Heart right ventricle (tissue), 16 donors: ENCODE data around the gene HRAS. TPM values are rescaled to one million over a fixed set of nuclear protein-coding genes. Genes with fewer than 3 reads are reported as not detected.

Experiments
- ATAC-seq, 8 donors: fragments of 200-7000 bp; cut with Tn5 transposase; one replicate each; pipeline ENCODE4 v1.9.1; 2020; ENCODE audit warnings: mild to moderate bottlenecking in 8 of 8, moderate library complexity in 8 of 8, moderate number of reproducible peaks in 1 of 8
- DNase-seq, 2 donors: peaks; one replicate each; pipeline ENCODE4 v3.0.0-alpha.2; 2020
- H3K27ac ChIP-seq, 10 donors: fragments of 200-600 bp; sonication (generic) in 2 of 10; one replicate each; pipeline versions ENCODE4 v1.5.0 to v1.8.0; 2020 to 2022; ENCODE audit warnings: mild to moderate bottlenecking in 3 of 10
- H3K27me3 ChIP-seq, 7 donors: fragments of 200-600 bp; one replicate each; pipeline ENCODE4 v1.8.0; 2021 to 2022; ENCODE audit warnings: mild to moderate bottlenecking in 2 of 7
- H3K36me3 ChIP-seq, 9 donors: fragments of 200-600 bp; sonication (generic) in 1 of 9; one replicate each; pipeline versions ENCODE4 v1.5.0 to v1.8.0; 2020 to 2022; ENCODE audit warnings: mild to moderate bottlenecking in 2 of 9
- H3K4me1 ChIP-seq, 9 donors: fragments of 200-600 bp; sonication (generic) in 1 of 9; one replicate each; pipeline versions ENCODE4 v1.5.0 to v1.8.0; 2020 to 2022; ENCODE audit warnings: mild to moderate bottlenecking in 4 of 9
- H3K4me3 ChIP-seq, 10 donors: fragments of 200-600 bp; sonication (generic) in 2 of 10; one replicate each; pipeline versions ENCODE4 v1.5.0 to v1.8.0; 2020 to 2022; ENCODE audit warnings: mild to moderate bottlenecking in 7 of 10, moderate library complexity in 2 of 10
- H3K9me3 ChIP-seq, 11 donors: fragments of 200-600 bp in 10 of 11; sonication (generic) in 2 of 11; one replicate each; pipeline versions ENCODE4 v1.5.0 to v1.8.0; 2013 to 2022; ENCODE audit warnings: mild to moderate bottlenecking in 2 of 11, control low read depth in 1 of 11, moderate library complexity in 1 of 11
- WGBS, 2 donors: extraction: QIAGEN DNeasy Blood & Tissue Kit; methylation state at CpG; one replicate each; pipeline ENCODE4 v1.1.7; 2013; ENCODE audit warnings: inconsistent platforms in 1 of 2; 5-methylcytosine and 5-hydroxymethylcytosine counted together
- intact Hi-C, 10 donors: fragments of 100-400 bp; cut with DNase I; formaldehyde crosslinking; loops; one replicate each; pipeline versions ENCODE4 v1.11.1 to v1.14.2; 2022
- microRNA-seq, 2 donors: library from miRNA; unstranded; fragments of <30 nt; microRNA quantifications; one replicate each; pipeline ENCODE4 v1.2.0, GENCODE V29; 2021
- polyA plus RNA-seq, 2 donors: library from polyadenylated mRNA; stranded (reverse); fragments of 200-250 nt; gene quantifications; one replicate each; pipeline ENCODE4 v1.2.3, GENCODE V29; 2013
- total RNA-seq, 10 donors: library from RNA; stranded (reverse); fragmentation: NEBNext Ultra II Directional in 3 of 10; extraction: Animal tissue kit (Norgen Biotek cat#: 25700) in 3 of 10; gene quantifications; one replicate each; pipeline versions ENCODE4 v1.2.1 to v1.2.4, GENCODE V29; 2021 to 2023
- TF ChIP-seq, protein P1 (sequence below), 9 donors: fragments of 200-600 bp; sonication (generic) in 2 of 9; IDR thresholded peaks; one replicate each; pipeline versions ENCODE4 v1.5.0 to v1.8.0; 2021 to 2022; ENCODE audit warnings: antibody characterized with exemption in 9 of 9, mild to moderate bottlenecking in 5 of 9, moderate library complexity in 1 of 9
- donor health status: Arrhythmogenic right ventricular cardiomyopathy.
- donor health status: ischemic (EF 13 %, LVEDD 7.1; RV severe dilation, severe dysfunction).
- donor health status: healthy with polysubstance abuse.
- donor health status: DM: no; HTN: yes; CAD: no.
- donor health status: DM: no; HTN: no; CAD: no.
- donor health status: ischemic (EF 25% LVEDD 6.9; RV normal size, moderate dysfunction).
- donor health status: ischemic (EF 25% LVEDD 5.7; RV mildly dilated, moderate dysfunction).
- donor health status: healthy.
- donor health status: DM: yes; HTN: yes; CAD: no.
- donor health status: Ischemic cardiomyopathy.
- donor health status: ischemic (EF 35%, LVEDD 5.7; RV mildly dilated, moderate dysfunction).
- donor health status: nonischemic (EF 11% LVEDD 7.7; RV severe dilation, severe dysfunction).
- donor health status: DM: yes; HTN: yes; CAD: no.
- donor health status: PGD.
- donor health status: ischemic (EF 29% LVEDD 5.4; RV normal size, mild dysfunction).
- donor health status: nonischemic (EF 23%, LVEDD 6.1; RV moderate dilation, normal function).

HRAS gene
- total and polyA plus RNA-seq, 12 donors = 44.7 to 132 (median 56.4) TPM

GRCh38 chr11:484616-485015 is 50.8 kb downstream of the HRAS start:
- no peak overlapping the region for H3K27ac ChIP-seq
- TF ChIP-seq, protein P1, sequence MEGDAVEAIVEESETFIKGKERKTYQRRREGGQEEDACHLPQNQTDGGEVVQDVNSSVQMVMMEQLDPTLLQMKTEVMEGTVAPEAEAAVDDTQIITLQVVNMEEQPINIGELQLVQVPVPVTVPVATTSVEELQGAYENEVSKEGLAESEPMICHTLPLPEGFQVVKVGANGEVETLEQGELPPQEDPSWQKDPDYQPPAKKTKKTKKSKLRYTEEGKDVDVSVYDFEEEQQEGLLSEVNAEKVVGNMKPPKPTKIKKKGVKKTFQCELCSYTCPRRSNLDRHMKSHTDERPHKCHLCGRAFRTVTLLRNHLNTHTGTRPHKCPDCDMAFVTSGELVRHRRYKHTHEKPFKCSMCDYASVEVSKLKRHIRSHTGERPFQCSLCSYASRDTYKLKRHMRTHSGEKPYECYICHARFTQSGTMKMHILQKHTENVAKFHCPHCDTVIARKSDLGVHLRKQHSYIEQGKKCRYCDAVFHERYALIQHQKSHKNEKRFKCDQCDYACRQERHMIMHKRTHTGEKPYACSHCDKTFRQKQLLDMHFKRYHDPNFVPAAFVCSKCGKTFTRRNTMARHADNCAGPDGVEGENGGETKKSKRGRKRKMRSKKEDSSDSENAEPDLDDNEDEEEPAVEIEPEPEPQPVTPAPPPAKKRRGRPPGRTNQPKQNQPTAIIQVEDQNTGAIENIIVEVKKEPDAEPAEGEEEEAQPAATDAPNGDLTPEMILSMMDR (IDR thresholded peaks at IDR 0.05) = no peak
- H3K9me3 ChIP-seq = no peaks in the 10 kb centered on the region
- DNase-seq = no peak
- peaks cover 0 to 27% (median 3%) of the 10 kb centered on the region in 9 donors for H3K36me3 ChIP-seq
- no peaks in the 10 kb centered on the region for H3K27me3 ChIP-seq
- ATAC-seq = peak in 1 of 8 donors; percentile 29
- 97 to 98% methylated on average over 38 of the region's 38 CpGs for WGBS, 2 donors
- no peak overlapping the region for H3K4me3 ChIP-seq
- no peaks in the 10 kb centered on the region for H3K4me1 ChIP-seq
- intact Hi-C loops = no loop called here

Small RNA genes within 50 kb of the gene (microRNA-seq; reads per million reads assigned to microRNA genes)
- 355 to 499 reads per million in 2 donors for gene MIR210

Other genes starting within 250 kb of the HRAS start
- 10 to 100 TPM in 1 of 10 donors, 1 to 10 TPM in 9; 3.3 to 10.8 (median 5.9) TPM for gene PGGHG, start 246.4 kb downstream of the HRAS start, total RNA-seq
- gene PGGHG, start 246.4 kb downstream of the HRAS start, polyA plus RNA-seq = 10 to 100 TPM; 15.9 to 45.3 TPM
- not detected for gene IFITM5, start 236.1 kb downstream of the HRAS start, total RNA-seq
- gene IFITM5, start 236.1 kb downstream of the HRAS start, polyA plus RNA-seq = not detected
- gene IFITM2, start 227.8 kb downstream of the HRAS start, total RNA-seq = 100 to 1,000 TPM in 7 of 10 donors, 10 to 100 TPM in 3; 57.2 to 333 (median 144) TPM
- gene IFITM2, start 227.8 kb downstream of the HRAS start, polyA plus RNA-seq = 100 to 1,000 TPM; 423 to 843 TPM
- gene IFITM1, start 221.5 kb downstream of the HRAS start, total RNA-seq = 100 to 1,000 TPM in 4 of 10 donors, 10 to 100 TPM in 6; 51.6 to 182 (median 94.9) TPM
- 100 to 1,000 TPM; 235 to 427 TPM for gene IFITM1, start 221.5 kb downstream of the HRAS start, polyA plus RNA-seq
- gene IFITM3, start 214.7 kb downstream of the HRAS start, total RNA-seq = 100 to 1,000 TPM in 9 of 10 donors, 10 to 100 TPM in 1; 94.1 to 591 (median 172) TPM
- 1,000 to 10,000 TPM in 1 of 2 donors, 100 to 1,000 TPM in 1; 676 to 1,409 TPM for gene IFITM3, start 214.7 kb downstream of the HRAS start, polyA plus RNA-seq
- 1 to 10 TPM in 1 of 10 donors, under 1 TPM in 6, not detected in 3; 0.09 to 1.6 (median 0.25) TPM for gene B4GALNT4, start 166.1 kb downstream of the HRAS start, total RNA-seq
- 1 to 10 TPM in 1 of 2 donors, under 1 TPM in 1; 0.75 to 1.7 TPM for gene B4GALNT4, start 166.1 kb downstream of the HRAS start, polyA plus RNA-seq
- 1 to 10 TPM in 4 of 10 donors, under 1 TPM in 6; 0.19 to 3.0 (median 0.74) TPM for gene PKP3, start 141.4 kb downstream of the HRAS start, total RNA-seq
- under 1 TPM; 0.13 to 0.80 TPM for gene PKP3, start 141.4 kb downstream of the HRAS start, polyA plus RNA-seq
- 10 to 100 TPM; 20.4 to 52.4 (median 30.0) TPM for gene SIGIRR, start 120.6 kb downstream of the HRAS start, total RNA-seq
- gene SIGIRR, start 120.6 kb downstream of the HRAS start, polyA plus RNA-seq = 100 to 1,000 TPM in 1 of 2 donors, 10 to 100 TPM in 1; 56.0 to 187 TPM
- 1 to 10 TPM in 1 of 10 donors, under 1 TPM in 5, not detected in 4; 0.05 to 2.3 (median 0.19) TPM for gene ANO9, start 93.6 kb downstream of the HRAS start, total RNA-seq
- gene ANO9, start 93.6 kb downstream of the HRAS start, polyA plus RNA-seq = under 1 TPM; 0.13 to 0.37 TPM
- gene PTDSS2, start 85.3 kb downstream of the HRAS start, total RNA-seq = 10 to 100 TPM; 16.7 to 37.9 (median 24.8) TPM
- gene PTDSS2, start 85.3 kb downstream of the HRAS start, polyA plus RNA-seq = 10 to 100 TPM; 31.4 to 55.5 TPM
- 100 to 1,000 TPM; 118 to 221 (median 153) TPM for gene RNH1, start 28.3 kb downstream of the HRAS start, total RNA-seq
- gene RNH1, start 28.3 kb downstream of the HRAS start, polyA plus RNA-seq = 100 to 1,000 TPM in 1 of 2 donors, 10 to 100 TPM in 1; 37.4 to 189 TPM
- gene LRRC56, start 2.0 kb upstream of the HRAS start, total RNA-seq = under 1 TPM in 8 of 10 donors, not detected in 2; 0.13 to 0.49 (median 0.19) TPM
- gene LRRC56, start 2.0 kb upstream of the HRAS start, polyA plus RNA-seq = under 1 TPM; 0.26 to 0.37 TPM
- under 1 TPM in 8 of 10 donors, not detected in 2; 0.30 to 0.72 (median 0.45) TPM for gene LMNTD2, start 25.2 kb upstream of the HRAS start, total RNA-seq
- gene LMNTD2, start 25.2 kb upstream of the HRAS start, polyA plus RNA-seq = 1 to 10 TPM in 1 of 2 donors, under 1 TPM in 1; 0.41 to 1.4 TPM
- 1 to 10 TPM in 9 of 10 donors, under 1 TPM in 1; 0.96 to 4.0 (median 2.1) TPM for gene RASSF7, start 25.4 kb upstream of the HRAS start, total RNA-seq
- 10 to 100 TPM in 1 of 2 donors, 1 to 10 TPM in 1; 6.9 to 14.2 TPM for gene RASSF7, start 25.4 kb upstream of the HRAS start, polyA plus RNA-seq
- gene PHRF1, start 40.9 kb upstream of the HRAS start, total RNA-seq = 10 to 100 TPM; 14.7 to 23.0 (median 18.5) TPM
- gene PHRF1, start 40.9 kb upstream of the HRAS start, polyA plus RNA-seq = 10 to 100 TPM; 10.5 to 19.1 TPM
- gene IRF7, start 80.4 kb upstream of the HRAS start, total RNA-seq = 10 to 100 TPM in 5 of 10 donors, 1 to 10 TPM in 5; 4.5 to 20.2 (median 9.9) TPM
- gene IRF7, start 80.4 kb upstream of the HRAS start, polyA plus RNA-seq = 10 to 100 TPM; 12.2 to 48.4 TPM
- not detected for gene CDHR5, start 89.4 kb upstream of the HRAS start, total RNA-seq
- gene CDHR5, start 89.4 kb upstream of the HRAS start, polyA plus RNA-seq = not detected
- 1 to 10 TPM in 2 of 10 donors, under 1 TPM in 1, not detected in 7; 0.99 to 2.0 (median 1.0) TPM for gene SCT, start 91.6 kb upstream of the HRAS start, total RNA-seq
- gene SCT, start 91.6 kb upstream of the HRAS start, polyA plus RNA-seq = under 1 TPM in 1 of 2 donors, not detected in 1; 0.64 TPM
- under 1 TPM in 6 of 10 donors, not detected in 4; 0.19 to 0.72 (median 0.49) TPM for gene DRD4, start 101.7 kb upstream of the HRAS start, total RNA-seq
- under 1 TPM in 1 of 2 donors, not detected in 1; 0.09 TPM for gene DRD4, start 101.7 kb upstream of the HRAS start, polyA plus RNA-seq
- gene DEAF1, start 159.6 kb upstream of the HRAS start, total RNA-seq = 10 to 100 TPM; 11.0 to 25.7 (median 15.5) TPM
- gene DEAF1, start 159.6 kb upstream of the HRAS start, polyA plus RNA-seq = 10 to 100 TPM; 18.3 to 39.9 TPM
- gene TMEM80, start 160.2 kb upstream of the HRAS start, total RNA-seq = 10 to 100 TPM; 10.6 to 24.2 (median 14.5) TPM
- gene TMEM80, start 160.2 kb upstream of the HRAS start, polyA plus RNA-seq = 10 to 100 TPM; 10.1 to 21.4 TPM
- 1 to 10 TPM; 1.2 to 6.7 (median 2.3) TPM for gene EPS8L2, start 170.7 kb upstream of the HRAS start, total RNA-seq
- gene EPS8L2, start 170.7 kb upstream of the HRAS start, polyA plus RNA-seq = 1 to 10 TPM; 3.4 to 3.9 TPM
- 100 to 1,000 TPM in 5 of 10 donors, 10 to 100 TPM in 5; 76.2 to 115 (median 96.3) TPM for gene TALDO1, start 211.9 kb upstream of the HRAS start, total RNA-seq
- gene TALDO1, start 211.9 kb upstream of the HRAS start, polyA plus RNA-seq = 100 to 1,000 TPM in 1 of 2 donors, 10 to 100 TPM in 1; 55.3 to 124 TPM
- gene GATD1, start 241.9 kb upstream of the HRAS start, total RNA-seq = 10 to 100 TPM; 20.6 to 29.4 (median 26.0) TPM
- 10 to 100 TPM; 15.0 to 32.4 TPM for gene GATD1, start 241.9 kb upstream of the HRAS start, polyA plus RNA-seq